ENCODE results near the gene FOXN3.
"Not testable (repeated sequence)": the region's sequence is repeated elsewhere in the genome, so short reads cannot be mapped to it uniquely, and the experiment has no call there.

FOXN3 gene

GRCh38 chr14:89255012-89255411, 162.0 kb downstream of the FOXN3 start:
- DNase-seq (ENCODE audit: low read depth in 3 of 3, low spot score in 1 of 3), result no peak

DNA sequence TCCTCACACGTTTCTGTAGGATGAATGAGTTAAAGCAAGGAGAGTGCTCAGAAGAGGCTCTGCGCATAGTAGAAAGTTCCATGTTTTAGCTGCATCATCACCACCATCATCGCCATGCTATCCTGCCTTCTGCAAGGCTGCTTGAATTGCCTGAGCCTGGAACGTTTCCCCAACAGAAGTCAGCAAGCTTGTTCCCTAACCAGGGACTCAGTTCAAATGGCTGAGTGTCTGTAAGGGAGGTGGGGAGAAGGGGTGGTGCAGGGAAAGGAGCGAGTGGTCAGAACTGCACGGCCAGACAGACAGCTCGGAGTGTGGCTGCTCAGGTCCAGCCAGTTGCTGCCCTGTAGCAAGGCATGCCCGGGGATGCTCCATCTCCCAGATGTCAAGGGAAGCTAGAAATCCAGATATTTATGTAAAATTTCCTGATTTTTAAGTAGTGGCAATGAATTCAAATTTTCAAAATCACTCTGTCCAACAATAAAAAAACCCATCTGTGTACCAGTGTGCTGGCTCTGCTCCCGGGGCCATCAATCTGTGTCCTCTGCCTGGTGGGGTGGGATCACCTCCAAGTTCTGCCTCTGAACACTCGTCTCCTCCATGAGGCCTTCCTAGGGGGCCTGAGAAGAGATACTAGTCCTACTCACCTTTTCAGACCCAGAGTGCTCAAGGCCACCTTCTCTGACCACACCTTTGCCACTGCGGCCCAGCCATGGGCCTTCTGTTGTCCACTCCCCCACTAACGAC, 162.7 kb downstream of the FOXN3 start:
- DNase-seq (ENCODE audit: low read depth in 3 of 3, low spot score in 1 of 3), result no peak

DNA sequence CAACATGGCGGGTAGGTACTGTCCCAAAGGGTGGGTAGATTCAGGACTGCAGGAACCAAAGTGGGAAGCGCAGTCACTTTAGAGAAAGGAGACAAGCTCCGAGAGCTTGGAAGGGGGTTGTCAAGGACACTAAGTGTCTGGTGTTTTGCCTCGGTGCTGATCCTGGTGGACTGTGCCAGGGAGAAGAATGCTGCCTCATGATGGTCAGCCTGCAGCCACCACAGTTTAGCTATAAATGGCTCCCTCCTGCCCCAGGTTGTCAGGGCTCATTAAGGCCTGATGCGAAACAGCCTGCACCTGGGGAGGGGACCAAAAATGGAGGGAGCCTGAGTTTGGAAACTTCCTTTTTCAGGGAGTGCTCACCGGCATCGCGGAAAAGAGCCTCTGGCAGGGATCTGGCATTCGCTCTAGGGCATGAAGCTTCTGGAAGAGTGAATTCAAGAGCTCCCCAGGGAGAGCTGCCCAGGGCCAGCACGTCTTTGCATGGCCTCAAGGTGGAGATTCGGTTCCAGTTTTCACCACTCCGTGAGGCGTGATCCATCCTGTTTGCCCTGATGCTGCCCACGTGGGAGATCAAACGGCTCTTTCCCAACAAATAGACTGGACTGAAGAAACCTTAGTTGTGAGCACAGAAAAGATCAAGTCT, 164.0 kb downstream of the FOXN3 start:
- DNase-seq (ENCODE audit: low read depth in 3 of 3, low spot score in 1 of 3), result no peak

GRCh38 chr14:89251061-89251460, 166.0 kb downstream of the FOXN3 start:
- DNase-seq (ENCODE audit: low read depth in 3 of 3, low spot score in 1 of 3), result no peak

DNA sequence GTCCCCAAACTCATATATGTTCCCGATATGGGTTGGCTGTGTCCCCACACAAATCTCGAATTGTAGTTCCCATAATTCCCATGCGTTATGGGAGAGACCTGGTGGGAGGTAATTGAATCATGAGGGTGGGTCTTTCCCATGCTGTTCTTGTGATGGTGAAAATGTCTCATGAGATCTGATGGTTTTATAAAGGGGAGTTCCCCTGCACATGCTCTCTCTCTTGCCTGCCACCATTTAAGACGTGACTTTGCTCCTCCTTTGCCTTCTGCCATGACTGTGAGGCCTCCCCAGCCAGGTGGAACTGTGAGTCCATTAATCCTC, 166.4 kb downstream of the FOXN3 start:
- DNase-seq (ENCODE audit: low read depth in 3 of 3, low spot score in 1 of 3), result not testable (repeated sequence)

DNA sequence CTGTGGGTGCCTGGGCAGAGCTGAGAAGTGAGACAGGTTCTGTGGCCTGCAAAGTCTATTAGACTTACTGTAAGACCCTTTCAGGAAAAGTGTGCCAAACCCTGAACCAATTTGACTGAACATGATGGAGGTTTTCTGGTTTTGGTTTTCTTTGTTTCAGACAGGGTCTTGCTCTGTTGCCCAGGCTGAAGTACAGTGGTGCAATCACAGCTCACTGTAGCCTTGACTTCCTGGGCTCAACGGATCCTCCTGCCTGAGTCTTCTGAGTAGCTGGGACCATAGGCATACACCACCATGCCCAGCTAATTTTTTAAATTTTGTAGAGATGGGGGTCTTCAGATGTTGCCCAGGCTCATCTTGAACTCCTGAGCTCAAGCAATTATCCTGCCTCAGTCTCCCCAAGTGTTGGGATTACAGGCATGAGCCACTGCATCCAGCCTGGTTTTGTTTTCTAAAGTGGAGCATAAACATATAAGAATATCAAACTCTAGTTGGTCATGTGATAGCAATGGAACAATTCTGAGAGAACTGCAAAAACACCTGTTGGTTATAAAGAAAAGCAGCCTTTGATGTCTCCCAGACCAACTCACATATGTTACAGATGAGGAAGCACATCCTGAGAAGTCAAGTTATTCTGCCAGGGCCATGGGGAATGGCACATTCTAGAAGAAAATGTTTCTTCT, 166.9 kb downstream of the FOXN3 start:
- DNase-seq (ENCODE audit: low read depth in 3 of 3, low spot score in 1 of 3), result no peak

DNA sequence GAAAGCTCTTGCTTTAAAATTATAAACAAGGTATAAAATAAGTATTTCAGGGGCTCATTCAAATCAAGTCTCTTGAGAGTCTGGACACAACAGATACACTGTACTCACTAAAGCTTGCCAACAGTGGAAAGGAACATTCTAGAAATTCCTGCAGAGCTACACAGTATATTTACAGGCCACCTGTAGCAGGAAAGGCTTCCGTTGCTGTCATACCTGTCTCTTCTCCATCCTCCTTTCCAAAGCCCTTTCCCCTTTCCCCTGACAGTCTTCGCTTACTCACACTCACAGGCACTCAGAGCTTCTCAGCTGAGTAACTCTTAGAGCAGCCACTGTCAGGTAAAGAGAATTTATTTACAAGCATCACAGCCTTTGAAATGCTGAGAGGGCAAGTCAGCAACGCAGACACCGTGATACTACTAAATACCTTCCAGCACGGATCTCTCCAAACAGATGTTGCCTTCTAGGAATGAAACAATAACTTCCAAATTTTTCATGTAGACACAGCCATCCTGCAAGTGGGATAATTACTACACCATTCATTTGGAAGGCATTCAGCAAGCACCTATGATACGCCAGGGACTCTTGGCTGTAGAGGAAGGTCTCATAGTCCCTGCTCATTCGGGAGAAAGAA, 167.9 kb downstream of the FOXN3 start:
- DNase-seq (ENCODE audit: low read depth in 3 of 3, low spot score in 1 of 3), result no peak

- no peak for DNase-seq (ENCODE audit: low read depth in 3 of 3, low spot score in 1 of 3)
Measured at GRCh38 chr14:89248411-89249064, 168.5 kb downstream of the FOXN3 start.

- no peak for DNase-seq (ENCODE audit: low read depth in 3 of 3, low spot score in 1 of 3)
Measured at GRCh38 chr14:89247457-89248122, 169.4 kb downstream of the FOXN3 start.

- DNase-seq (ENCODE audit: low read depth in 3 of 3, low spot score in 1 of 3), result no peak
Measured at GRCh38 chr14:89246290-89246689, 170.7 kb downstream of the FOXN3 start.

- no peak for DNase-seq (ENCODE audit: low read depth in 3 of 3, low spot score in 1 of 3)
Measured at GRCh38 chr14:89245802-89246201, 171.2 kb downstream of the FOXN3 start.

- DNase-seq (ENCODE audit: low read depth in 3 of 3, low spot score in 1 of 3), result no peak
Measured at GRCh38 chr14:89244720-89245119, 172.3 kb downstream of the FOXN3 start.

- DNase-seq (ENCODE audit: low read depth in 3 of 3, low spot score in 1 of 3), result no peak
Measured at GRCh38 chr14:89243741-89244140, 173.3 kb downstream of the FOXN3 start.

DNA sequence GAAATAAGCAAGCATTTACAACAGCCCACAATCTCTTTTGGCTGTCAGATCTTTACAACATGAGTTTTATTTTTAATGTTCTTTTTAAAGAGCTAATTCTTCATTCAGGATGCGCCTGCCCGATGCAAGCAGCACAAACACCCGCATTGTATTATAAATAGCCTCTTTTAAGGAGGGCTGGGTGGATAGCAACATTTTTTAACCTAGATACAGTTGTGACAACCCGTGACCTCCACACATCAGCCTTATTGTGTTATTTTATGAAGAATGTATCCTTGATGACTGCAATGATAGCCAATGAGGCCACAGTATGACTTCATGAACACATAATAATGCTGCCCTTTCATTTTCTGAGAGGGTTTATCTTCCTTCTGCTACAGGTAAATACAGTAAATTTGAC, 173.7 kb downstream of the FOXN3 start:
- DNase-seq (ENCODE audit: low read depth in 3 of 3, low spot score in 1 of 3), result no peak

GRCh38 chr14:89242652-89243279, 174.3 kb downstream of the FOXN3 start:
- no peak for DNase-seq (ENCODE audit: low read depth in 3 of 3, low spot score in 1 of 3)

DNA sequence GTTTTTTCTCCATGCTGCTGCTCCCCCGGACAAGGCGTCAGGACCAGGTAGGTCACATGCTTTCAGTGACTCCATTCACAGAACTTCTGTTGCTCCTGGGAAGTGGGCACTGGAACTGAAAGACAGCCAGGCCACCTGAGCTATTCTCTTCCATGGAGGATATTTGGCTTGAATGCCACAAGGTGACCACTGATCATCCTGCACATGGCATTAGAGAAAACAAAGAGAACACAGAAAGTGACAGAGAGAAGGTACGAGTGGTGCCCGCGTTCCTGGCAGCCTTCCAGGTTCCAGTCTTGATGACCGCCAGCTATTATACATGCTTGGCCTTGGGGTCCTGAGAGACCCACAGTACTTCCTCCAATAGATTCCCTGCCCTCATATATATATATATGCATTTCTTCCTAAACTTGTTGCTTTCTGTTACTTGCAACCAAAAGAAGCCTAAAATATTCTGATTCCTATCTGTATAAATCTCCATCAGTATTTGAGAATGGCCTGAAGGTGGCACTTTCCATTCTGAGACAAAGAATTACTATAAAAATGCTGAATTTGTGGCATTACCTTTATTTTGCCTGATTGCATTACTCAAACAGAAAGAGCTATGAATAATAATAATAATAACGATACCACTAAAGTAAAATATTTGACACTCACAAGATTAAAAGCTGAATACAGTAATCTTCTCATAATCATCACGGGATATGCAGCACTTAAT, 174.9 kb downstream of the FOXN3 start:
- DNase-seq (ENCODE audit: low read depth in 3 of 3, low spot score in 1 of 3), result no peak

GRCh38 chr14:89241257-89241656, 175.8 kb downstream of the FOXN3 start:
- no peak for DNase-seq (ENCODE audit: low read depth in 3 of 3, low spot score in 1 of 3)

GRCh38 chr14:89240414-89240813, 176.6 kb downstream of the FOXN3 start:
- no peak for DNase-seq (ENCODE audit: low read depth in 3 of 3, low spot score in 1 of 3)

DNA sequence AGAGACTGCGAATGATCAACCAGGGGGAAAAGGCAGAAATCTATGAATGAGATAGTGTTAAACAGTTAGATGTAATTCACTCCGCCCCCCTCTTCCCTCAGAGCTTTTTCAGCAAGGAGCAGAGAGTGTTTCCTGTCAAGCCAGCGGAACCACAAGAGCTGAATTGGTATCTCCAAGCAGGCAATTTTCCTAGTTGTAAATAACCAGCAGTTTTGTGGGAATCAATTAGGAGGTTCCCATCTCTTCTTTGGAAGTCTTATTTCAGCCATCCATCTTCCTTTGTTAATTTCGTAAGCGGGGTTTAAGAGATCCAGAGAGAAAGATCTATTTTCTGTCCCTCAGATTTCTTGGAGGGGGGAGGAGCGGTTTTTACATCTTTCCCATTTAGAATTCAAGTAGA, 178.0 kb downstream of the FOXN3 start:
- DNase-seq (ENCODE audit: low read depth in 3 of 3, low spot score in 1 of 3), result no peak

Data from stimulated activated CD4-positive, alpha-beta T cell treated with anti-CD3 and anti-CD28 coated beads, TNF-alpha, amount 100 ng/mL, for 1 hour (primary cell).